GM03348 (cell line): ENCODE results near the gene CTSL.

Source experiments
- DNase-seq: peaks from one replicate; pipeline ENCODE4 v3.0.0; 2012; ENCODE audit warnings: low spot score

Gene CTSL

GRCh38 chr9:87701491-87701890 lies 24.4 kb upstream of the CTSL start:
- no peak for DNase-seq

GRCh38 chr9:87701931-87702421 lies 23.9 kb upstream of the CTSL start:
- peak; percentile 32 for DNase-seq

- DNase-seq: no peak
Measured at GRCh38 chr9:87702921-87703320, 23.0 kb upstream of the CTSL start.

- DNase-seq: no peak
Measured at GRCh38 chr9:87703636-87704276, 22.2 kb upstream of the CTSL start.

- DNase-seq: no peak
Measured at GRCh38 chr9:87704342-87704741, 21.6 kb upstream of the CTSL start.

GRCh38 chr9:87706066-87706739 lies 19.7 kb upstream of the CTSL start:
- DNase-seq: no peak

- no peak for DNase-seq
Measured at GRCh38 chr9:87707805-87708506, 18.0 kb upstream of the CTSL start.

- DNase-seq: no peak
Measured at GRCh38 chr9:87708546-87708945, 17.4 kb upstream of the CTSL start.

GRCh38 chr9:87708986-87709728 lies 16.8 kb upstream of the CTSL start:
- DNase-seq: no peak

- no peak for DNase-seq
Measured at GRCh38 chr9:87710443-87710842, 15.5 kb upstream of the CTSL start.

GRCh38 chr9:87711857-87712800 lies 13.8 kb upstream of the CTSL start:
- DNase-seq: peak; percentile 85

GRCh38 chr9:87712801-87713277 lies 13.1 kb upstream of the CTSL start:
- DNase-seq: no peak

GRCh38 chr9:87713278-87713987 lies 12.5 kb upstream of the CTSL start:
- DNase-seq: peak; percentile 89

- peak; percentile 17 for DNase-seq
Measured at GRCh38 chr9:87713988-87714330, 12.0 kb upstream of the CTSL start.

- peak; percentile 70 for DNase-seq
Measured at GRCh38 chr9:87714819-87715218, 11.1 kb upstream of the CTSL start.

- peak; percentile 13 for DNase-seq
Measured at GRCh38 chr9:87716141-87716540, 9.8 kb upstream of the CTSL start.

GRCh38 chr9:87717456-87717855 lies 8.5 kb upstream of the CTSL start:
- DNase-seq: no peak

GRCh38 chr9:87718231-87718630 lies 7.7 kb upstream of the CTSL start:
- no peak for DNase-seq

GRCh38 chr9:87718852-87719612 lies 6.9 kb upstream of the CTSL start:
- DNase-seq: no peak

- DNase-seq: no peak
Measured at GRCh38 chr9:87720173-87720572, 5.7 kb upstream of the CTSL start.
